Activated CD4-positive, alpha-beta memory T cell treated with anti-CD3 and anti-CD28 coated beads, Interleukin-2, amount 10 ng/mL, durations not matched to agents 7 days and 5 days (primary cell): ENCODE results near the gene TTLL7. TPM values are rescaled to one million over a fixed set of nuclear protein-coding genes. Genes with fewer than 3 reads are reported as not detected.

Source experiments
- CTCF ChIA-PET: fragments of 350-600 bp; sonication (Branson Sonifier 250); formaldehyde crosslinking; loops from one replicate; lab custom pipeline; 2021; ENCODE audit warnings: antibody characterized with exemption, inconsistent platforms; lab: Charles Lee
- POLR2A ChIA-PET: fragments of 350-600 bp; sonication (Branson Sonifier 250); formaldehyde crosslinking; loops from one replicate; lab custom pipeline; 2021; ENCODE audit warnings: antibody characterized with exemption; lab: Charles Lee
- DNase-seq: peaks from one replicate; pipeline ENCODE4 v3.0.0-alpha.2; 2020
- H3K27ac Mint-ChIP-seq: one replicate; pipeline ENCODE4 v1.8.0; 2021; ENCODE audit warnings: mild to moderate bottlenecking, mixed read lengths
- H3K27me3 Mint-ChIP-seq: one replicate; pipeline ENCODE4 v1.8.0; 2021; ENCODE audit warnings: mixed read lengths
- H3K36me3 Mint-ChIP-seq: one replicate; pipeline ENCODE4 v1.8.0; 2021; ENCODE audit warnings: low read depth, mixed read lengths
- H3K4me1 Mint-ChIP-seq: one replicate; pipeline ENCODE4 v1.8.0; 2021; ENCODE audit warnings: mixed read lengths
- H3K4me3 Mint-ChIP-seq: one replicate; pipeline ENCODE4 v1.8.0; 2021; ENCODE audit warnings: mild to moderate bottlenecking, mixed read lengths
- H3K9me3 Mint-ChIP-seq: one replicate; pipeline ENCODE4 v1.8.0; 2021; ENCODE audit warnings: mixed read lengths
- total RNA-seq, 2 experiments: library from RNA; stranded (reverse); gene quantifications; one replicate each; pipeline ENCODE4 v1.2.3, GENCODE V29; 2021

The TTLL7 gene
- total RNA-seq, 2 experiments from 2014 or later: 2.2 to 2.5 TPM

DNA sequence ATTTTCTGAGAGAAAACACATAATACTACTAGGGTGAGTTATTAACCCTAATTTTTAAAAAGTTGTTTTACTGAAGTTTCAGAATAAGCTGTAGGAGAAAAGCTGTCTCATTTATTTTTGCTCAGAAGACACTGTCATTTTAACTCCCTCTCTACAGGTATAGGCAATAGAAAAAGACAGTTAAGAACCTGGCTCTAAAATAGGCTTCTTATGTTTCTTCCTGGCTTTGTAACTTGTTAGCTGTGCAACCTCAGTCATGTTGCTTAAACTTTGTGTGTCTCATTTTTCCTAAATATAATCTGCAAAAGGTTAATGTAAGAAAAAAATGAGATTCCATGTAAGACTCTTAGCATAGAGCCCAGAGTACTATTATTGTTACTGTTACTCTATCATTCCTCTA is 64.4 kb downstream of the TTLL7 start:
- POLR2A ChIA-PET: no interaction called here
- Mint-ChIP-seq H3K9me3 (no peaks in the 10 kb centered on the region), H3K27ac (no peak overlapping the region), H3K27me3 (peaks cover 7% of the 10 kb centered on the region), H3K4me3 (no peak overlapping the region), H3K36me3 (no peaks in the 10 kb centered on the region), H3K4me1 (no peaks in the 10 kb centered on the region)
- CTCF ChIA-PET: interaction anchor here (1.1 to 1.3 kb wide), 2 partner anchors 9 to 188 kb away, joined by 3 to 4 read pairs; no protein-coding TSS in a partner anchor
- no peak for DNase-seq

DNA sequence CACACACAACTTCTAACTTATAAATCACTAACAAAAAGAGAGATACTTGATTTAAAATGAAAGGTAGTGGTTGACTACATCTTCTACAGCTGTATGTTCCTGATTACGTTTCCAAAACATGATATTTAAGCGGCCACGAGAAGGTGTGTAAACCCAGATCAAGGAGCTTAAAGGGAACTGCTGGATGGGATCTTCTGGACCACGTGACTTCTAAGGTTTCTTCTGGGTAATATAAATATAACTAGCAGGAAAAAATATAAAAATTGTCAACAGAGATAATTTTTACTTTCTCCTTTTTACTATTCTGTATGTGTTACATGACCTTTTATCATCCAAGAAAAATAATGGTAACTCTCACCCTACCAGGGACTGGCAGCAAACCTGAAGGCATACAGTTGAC is 66.2 kb downstream of the TTLL7 start:
- ChIA-PET POLR2A (no interaction called here), CTCF (interaction anchor here (1.0 to 2.2 kb wide), 3 partner anchors 190 to 501 kb away, joined by 3 to 17 read pairs (median 7); no protein-coding TSS in a partner anchor)
- Mint-ChIP-seq H3K27me3 (peaks cover 12% of the 10 kb centered on the region), H3K36me3 (no peaks in the 10 kb centered on the region), H3K9me3 (no peaks in the 10 kb centered on the region), H3K27ac (no peak overlapping the region), H3K4me1 (no peaks in the 10 kb centered on the region), H3K4me3 (no peak overlapping the region)
- DNase-seq: no peak

DNA sequence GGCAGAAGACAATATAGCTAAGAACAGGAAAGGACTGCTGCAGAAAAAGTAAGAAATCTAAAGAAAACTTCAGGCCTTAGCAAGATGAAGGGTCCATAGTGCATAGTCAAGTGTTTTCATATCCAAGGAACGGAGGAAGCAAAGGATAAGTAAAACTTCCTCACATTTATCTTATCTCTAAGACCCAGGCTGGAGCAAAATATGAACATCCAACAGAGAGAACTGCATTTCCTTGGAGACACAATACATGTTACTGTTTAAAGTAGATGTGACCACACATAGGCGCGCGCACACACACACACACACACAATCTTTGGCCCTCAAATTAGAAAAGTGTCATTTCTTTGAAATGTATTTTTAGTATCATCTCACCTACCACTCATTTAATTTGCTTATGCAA is 66.7 kb downstream of the TTLL7 start:
- no peak overlapping the region for H3K4me3 Mint-ChIP-seq
- H3K27me3 Mint-ChIP-seq: peaks cover 12% of the 10 kb centered on the region
- POLR2A ChIA-PET: no interaction called here
- H3K36me3 Mint-ChIP-seq: no peaks in the 10 kb centered on the region
- H3K4me1 Mint-ChIP-seq: no peaks in the 10 kb centered on the region
- CTCF ChIA-PET: interaction anchor here (0.8 to 2.2 kb wide), 4 partner anchors 191 to 840 kb away, joined by 3 to 17 read pairs (median 5); no protein-coding TSS in a partner anchor
- no peaks in the 10 kb centered on the region for H3K9me3 Mint-ChIP-seq
- H3K27ac Mint-ChIP-seq: no peak overlapping the region
- no peak for DNase-seq

DNA sequence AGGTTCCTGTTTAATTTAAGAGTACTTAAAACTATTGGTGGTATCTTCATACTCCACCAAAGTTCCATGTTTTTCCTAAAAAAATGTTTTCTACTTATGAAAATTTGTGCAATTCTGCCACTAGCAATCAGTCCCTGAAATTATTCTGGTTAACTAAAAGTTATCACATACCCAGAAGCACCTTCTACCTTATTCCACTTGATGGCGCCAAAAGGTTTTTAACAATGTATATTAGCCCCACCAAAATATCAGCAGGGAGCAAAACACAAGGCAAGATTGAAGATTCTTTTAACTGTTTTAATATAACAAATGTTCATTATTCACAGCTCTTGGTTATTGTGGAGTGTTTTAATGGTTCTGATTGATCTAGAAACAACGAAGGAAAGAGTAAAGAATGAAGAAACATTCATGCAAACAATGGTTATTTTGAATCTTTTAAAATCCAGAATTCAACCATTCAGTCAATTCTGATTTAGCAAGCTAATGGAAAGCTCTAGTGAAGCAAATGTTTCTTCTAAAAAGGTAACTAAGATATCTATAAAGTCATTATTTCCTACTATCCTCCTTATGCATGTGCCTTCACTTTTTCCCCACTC is 67.2 kb downstream of the TTLL7 start:
- Mint-ChIP-seq H3K4me1 (no peaks in the 10 kb centered on the region), H3K27me3 (peaks cover 12% of the 10 kb centered on the region), H3K27ac (no peak overlapping the region), H3K36me3 (no peaks in the 10 kb centered on the region), H3K9me3 (no peaks in the 10 kb centered on the region), H3K4me3 (no peak overlapping the region)
- POLR2A ChIA-PET: no interaction called here
- no peak for DNase-seq
- CTCF ChIA-PET: interaction anchor here (0.8 to 2.2 kb wide), 4 partner anchors 191 to 840 kb away, joined by 3 to 17 read pairs (median 5); no protein-coding TSS in a partner anchor

DNA sequence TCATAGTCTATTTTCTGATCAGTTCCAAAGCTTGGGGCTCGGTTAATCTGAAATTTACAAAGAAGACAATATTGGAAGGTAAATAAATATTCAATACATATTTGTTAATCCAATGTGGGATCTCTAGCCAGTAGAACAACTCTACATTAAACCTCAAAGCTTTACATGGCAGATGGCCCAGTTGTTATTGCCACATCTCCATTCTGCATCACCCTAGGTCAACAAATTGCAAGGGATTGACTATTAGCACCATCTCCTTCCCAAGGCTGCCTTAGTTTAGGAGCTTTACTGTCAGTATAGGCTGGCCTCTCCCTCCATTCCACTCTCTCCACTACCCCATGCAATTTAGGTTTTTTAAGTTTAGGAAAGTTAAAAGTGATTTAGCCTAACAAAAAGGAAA is 69.7 kb downstream of the TTLL7 start:
- Mint-ChIP-seq H3K27ac (no peak overlapping the region), H3K9me3 (no peaks in the 10 kb centered on the region), H3K4me3 (no peak overlapping the region), H3K4me1 (no peaks in the 10 kb centered on the region), H3K27me3 (peaks cover 12% of the 10 kb centered on the region), H3K36me3 (no peaks in the 10 kb centered on the region)
- CTCF ChIA-PET: interaction anchor here (0.6 to 1.4 kb wide), 3 partner anchors 190 to 512 kb away, joined by 3 to 5 read pairs (median 3); no protein-coding TSS in a partner anchor
- DNase-seq: no peak
- POLR2A ChIA-PET: no interaction called here

DNA sequence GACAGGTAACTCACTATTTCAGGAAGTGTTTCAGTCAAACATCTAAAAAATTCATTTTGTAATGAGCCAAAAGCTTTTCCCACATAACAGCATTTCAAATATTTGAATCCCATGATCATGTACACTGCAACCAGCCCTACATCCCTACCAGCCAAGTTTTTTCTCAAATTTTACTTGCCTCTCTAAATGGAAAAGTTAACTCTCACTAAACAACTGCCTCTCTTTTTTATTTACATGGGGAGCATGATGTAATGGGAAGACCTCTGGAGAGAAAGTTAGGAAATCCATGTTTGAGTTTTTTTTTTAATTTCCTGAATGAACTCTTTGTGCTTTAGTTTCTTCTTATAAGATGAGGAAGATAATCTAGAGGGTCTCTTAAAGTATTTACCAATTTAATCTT is 70.5 kb downstream of the TTLL7 start:
- CTCF ChIA-PET: no interaction called here
- H3K9me3 Mint-ChIP-seq: no peaks in the 10 kb centered on the region
- no peak overlapping the region for H3K27ac Mint-ChIP-seq
- no peak for DNase-seq
- no peaks in the 10 kb centered on the region for H3K4me1 Mint-ChIP-seq
- H3K36me3 Mint-ChIP-seq: no peaks in the 10 kb centered on the region
- H3K4me3 Mint-ChIP-seq: no peak overlapping the region
- POLR2A ChIA-PET: no interaction called here
- peaks cover 12% of the 10 kb centered on the region for H3K27me3 Mint-ChIP-seq

DNA sequence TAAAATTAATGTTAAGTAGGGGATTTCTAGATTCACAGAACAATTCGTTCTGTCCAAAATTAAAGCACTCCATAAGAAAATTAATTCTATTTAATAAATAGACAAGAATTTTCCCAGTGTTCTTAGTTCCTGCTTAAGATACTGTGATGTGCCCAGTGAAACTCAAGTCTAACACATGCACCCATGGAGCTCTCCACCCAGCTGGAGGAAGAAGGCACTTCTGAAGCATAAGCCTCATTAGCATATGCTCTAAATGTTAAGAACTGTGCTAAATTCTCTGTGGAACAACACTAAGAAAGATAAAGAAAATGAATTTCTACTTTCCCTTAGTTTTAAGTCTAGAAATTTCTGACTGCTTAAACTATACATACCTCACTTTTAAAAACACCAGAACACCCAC is 71.2 kb downstream of the TTLL7 start:
- Mint-ChIP-seq H3K27me3 (peaks cover 12% of the 10 kb centered on the region), H3K27ac (no peak overlapping the region), H3K36me3 (no peaks in the 10 kb centered on the region), H3K4me1 (no peaks in the 10 kb centered on the region), H3K9me3 (no peaks in the 10 kb centered on the region), H3K4me3 (no peak overlapping the region)
- CTCF ChIA-PET: no interaction called here
- POLR2A ChIA-PET: no interaction called here
- no peak for DNase-seq

DNA sequence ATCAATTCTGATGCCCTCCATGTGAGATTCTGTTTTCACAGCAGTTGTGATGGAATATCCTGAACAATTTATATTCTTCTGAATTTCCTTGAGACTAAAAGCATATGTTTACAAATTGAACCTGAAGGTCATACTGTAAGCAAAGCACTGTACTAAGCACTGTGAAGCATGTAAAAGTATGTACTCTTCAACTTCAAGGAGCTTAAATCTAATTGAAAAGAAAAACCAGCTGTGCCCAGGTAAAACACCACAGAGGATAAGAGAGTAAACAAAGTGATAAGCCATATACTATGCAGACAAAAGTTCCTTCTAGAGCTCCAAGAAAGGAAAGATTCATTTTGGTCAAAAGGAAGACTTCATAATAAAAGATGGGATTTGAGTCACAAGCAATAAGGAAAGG is 71.9 kb downstream of the TTLL7 start:
- POLR2A ChIA-PET: no interaction called here
- no peaks in the 10 kb centered on the region for H3K9me3 Mint-ChIP-seq
- peaks cover 12% of the 10 kb centered on the region for H3K27me3 Mint-ChIP-seq
- H3K4me3 Mint-ChIP-seq: no peak overlapping the region
- DNase-seq: no peak
- no peak overlapping the region for H3K27ac Mint-ChIP-seq
- no peaks in the 10 kb centered on the region for H3K36me3 Mint-ChIP-seq
- CTCF ChIA-PET: no interaction called here
- H3K4me1 Mint-ChIP-seq: no peaks in the 10 kb centered on the region

DNA sequence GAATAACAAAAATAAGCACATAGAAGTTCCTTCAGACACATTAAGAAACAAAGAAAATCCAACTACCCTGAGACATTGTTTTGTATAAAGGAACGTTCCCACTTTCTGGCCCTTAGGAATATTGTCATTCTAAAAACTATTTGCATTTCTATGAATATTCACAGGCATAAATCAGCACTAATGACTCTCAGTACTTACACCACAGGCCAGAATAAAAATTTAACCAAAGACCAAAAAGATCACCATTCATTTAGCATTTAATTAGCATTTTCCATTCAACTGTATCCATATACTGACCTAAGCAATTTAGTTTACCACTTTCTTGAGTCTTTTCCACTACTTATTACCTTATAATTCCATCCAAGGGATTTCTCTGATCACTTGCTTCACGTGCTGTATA is 75.4 kb downstream of the TTLL7 start:
- Mint-ChIP-seq H3K27me3 (peaks cover 4% of the 10 kb centered on the region), H3K4me1 (no peaks in the 10 kb centered on the region), H3K9me3 (no peaks in the 10 kb centered on the region), H3K27ac (no peak overlapping the region), H3K4me3 (no peak overlapping the region), H3K36me3 (no peaks in the 10 kb centered on the region)
- ChIA-PET CTCF (no interaction called here), POLR2A (no interaction called here)
- no peak for DNase-seq

DNA sequence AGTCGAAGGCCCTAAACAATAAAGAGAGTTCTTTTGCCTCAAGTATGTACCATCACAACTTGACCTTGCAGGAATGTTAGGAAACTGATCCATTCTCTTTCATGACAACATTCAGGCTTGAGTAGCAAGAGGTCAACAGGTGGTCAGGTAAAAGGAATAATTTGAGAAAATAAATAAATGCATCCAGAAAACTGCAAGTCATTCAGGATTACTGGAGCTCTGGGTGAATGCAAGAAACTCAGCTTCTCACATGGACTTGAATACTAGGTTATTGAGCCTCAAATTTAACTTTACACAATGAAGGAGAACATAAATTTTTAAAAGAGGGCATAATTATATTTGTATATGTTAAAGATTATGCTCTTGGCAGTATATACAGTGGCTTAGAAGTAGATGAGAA is 76.5 kb downstream of the TTLL7 start:
- Mint-ChIP-seq H3K4me1 (no peaks in the 10 kb centered on the region), H3K36me3 (no peaks in the 10 kb centered on the region), H3K27ac (no peak overlapping the region), H3K9me3 (no peaks in the 10 kb centered on the region), H3K27me3 (peaks cover 4% of the 10 kb centered on the region), H3K4me3 (no peak overlapping the region)
- DNase-seq: no peak
- POLR2A ChIA-PET: no interaction called here
- CTCF ChIA-PET: no interaction called here

DNA sequence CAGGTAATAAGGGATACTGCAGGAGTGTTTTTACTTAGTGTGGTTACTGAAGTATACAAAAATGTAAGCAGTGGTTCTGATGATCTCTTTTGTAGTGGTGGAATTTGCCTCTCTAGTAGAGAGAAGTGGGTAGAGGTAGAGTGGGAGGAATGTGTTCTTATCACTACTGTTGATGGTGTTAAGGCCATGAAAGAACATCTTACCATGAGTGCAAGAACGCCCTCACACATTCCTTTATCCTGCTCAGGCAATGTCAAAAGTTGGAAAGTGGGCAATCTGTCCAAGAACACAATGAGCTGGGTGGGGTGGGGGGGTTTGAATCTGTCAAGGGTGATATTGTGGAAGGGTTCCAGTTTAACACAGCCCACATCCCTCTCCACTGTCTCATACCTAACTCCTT is 78.6 kb downstream of the TTLL7 start:
- DNase-seq: no peak
- Mint-ChIP-seq H3K9me3 (no peaks in the 10 kb centered on the region), H3K4me3 (no peak overlapping the region), H3K36me3 (no peaks in the 10 kb centered on the region), H3K4me1 (no peaks in the 10 kb centered on the region), H3K27ac (no peak overlapping the region), H3K27me3 (peaks cover 7% of the 10 kb centered on the region)
- ChIA-PET POLR2A (no interaction called here), CTCF (no interaction called here)

DNA sequence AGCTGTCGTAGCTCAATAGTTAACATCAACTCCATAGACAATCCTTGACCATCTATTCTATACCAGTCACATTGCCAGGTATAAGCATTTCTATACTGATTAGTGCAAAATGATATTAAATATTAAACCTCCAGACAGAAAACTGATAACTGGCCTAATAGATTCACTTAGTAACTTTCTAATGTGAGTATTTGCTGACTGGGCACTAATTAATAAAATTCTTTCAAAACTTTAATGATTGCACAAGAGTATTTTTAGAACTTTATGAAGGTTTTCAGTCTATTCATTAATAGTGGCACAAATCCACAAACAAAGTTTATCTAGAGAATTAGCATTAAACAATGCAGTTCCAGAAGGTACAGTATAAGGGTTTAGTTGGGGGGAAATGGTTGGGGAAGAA is 79.1 kb downstream of the TTLL7 start:
- CTCF ChIA-PET: no interaction called here
- Mint-ChIP-seq H3K27me3 (peaks cover 7% of the 10 kb centered on the region), H3K4me3 (no peak overlapping the region), H3K27ac (no peak overlapping the region), H3K36me3 (no peaks in the 10 kb centered on the region), H3K4me1 (no peaks in the 10 kb centered on the region), H3K9me3 (no peaks in the 10 kb centered on the region)
- no peak for DNase-seq
- POLR2A ChIA-PET: no interaction called here

DNA sequence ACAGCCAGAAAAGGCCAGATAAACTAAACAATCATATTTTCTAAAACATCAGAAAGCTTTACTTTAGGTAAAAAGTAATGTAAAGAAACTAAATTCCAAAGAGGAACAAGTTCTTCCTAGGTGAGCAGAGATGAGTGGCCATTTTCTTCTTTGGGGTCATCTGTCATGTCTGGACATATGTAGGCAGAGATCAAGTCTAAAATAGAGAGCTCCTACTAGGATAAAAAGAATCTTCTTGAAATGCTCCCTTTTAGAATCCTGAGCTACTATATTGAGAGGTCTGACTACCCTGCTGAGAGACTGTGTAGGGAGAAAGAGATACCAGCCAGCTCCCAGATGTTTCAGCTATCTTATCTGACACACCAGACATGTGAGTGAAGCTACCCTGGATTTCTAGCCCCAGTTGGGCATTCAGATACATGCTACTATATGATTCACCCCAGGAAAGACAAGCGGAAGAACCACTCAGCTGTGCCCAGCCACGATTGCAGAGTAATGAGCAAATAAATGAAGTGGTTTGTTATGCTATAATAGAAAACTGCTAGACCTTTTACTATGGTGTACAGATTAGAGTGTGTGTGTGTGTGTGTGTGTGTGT is 80.1 kb downstream of the TTLL7 start:
- Mint-ChIP-seq H3K9me3 (no peaks in the 10 kb centered on the region), H3K4me3 (no peak overlapping the region), H3K27ac (no peak overlapping the region), H3K36me3 (no peaks in the 10 kb centered on the region), H3K4me1 (no peaks in the 10 kb centered on the region), H3K27me3 (peaks cover 13% of the 10 kb centered on the region)
- ChIA-PET CTCF (no interaction called here), POLR2A (no interaction called here)
- DNase-seq: no peak

DNA sequence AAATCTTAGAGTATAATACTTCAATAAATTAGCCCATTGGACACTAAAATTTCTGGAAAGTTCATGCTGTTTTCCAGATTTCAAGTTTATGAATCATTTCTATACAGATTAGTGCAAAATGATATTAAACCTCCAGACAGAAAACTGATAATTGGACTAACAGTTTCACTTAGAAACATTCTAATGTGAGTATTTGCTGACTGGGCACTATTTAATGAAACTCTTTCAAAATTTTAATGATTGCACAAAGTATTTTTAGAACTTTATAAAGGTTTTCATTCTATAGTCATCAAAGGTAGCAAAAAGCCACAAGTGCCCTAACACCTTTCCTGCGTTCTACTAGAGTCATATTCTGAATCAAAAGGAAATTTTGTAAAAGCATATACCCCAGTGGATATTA is 81.0 kb downstream of the TTLL7 start:
- no peak for DNase-seq
- Mint-ChIP-seq H3K27ac (no peak overlapping the region), H3K4me3 (no peak overlapping the region), H3K27me3 (peaks cover 14% of the 10 kb centered on the region), H3K4me1 (no peaks in the 10 kb centered on the region), H3K9me3 (no peaks in the 10 kb centered on the region), H3K36me3 (no peaks in the 10 kb centered on the region)
- ChIA-PET POLR2A (no interaction called here), CTCF (no interaction called here)
